AG20443 (cell line): ENCODE data around the gene CDKN2D.
"Not testable (repeated sequence)": the region's sequence is repeated elsewhere in the genome, so short reads cannot be mapped to it uniquely, and the experiment has no call there.

Experiments used
- DNase-seq: peaks from one replicate; pipeline ENCODE4 v3.0.0; 2012; ENCODE audit warnings: low spot score, mixed read lengths

CDKN2D gene

DNA sequence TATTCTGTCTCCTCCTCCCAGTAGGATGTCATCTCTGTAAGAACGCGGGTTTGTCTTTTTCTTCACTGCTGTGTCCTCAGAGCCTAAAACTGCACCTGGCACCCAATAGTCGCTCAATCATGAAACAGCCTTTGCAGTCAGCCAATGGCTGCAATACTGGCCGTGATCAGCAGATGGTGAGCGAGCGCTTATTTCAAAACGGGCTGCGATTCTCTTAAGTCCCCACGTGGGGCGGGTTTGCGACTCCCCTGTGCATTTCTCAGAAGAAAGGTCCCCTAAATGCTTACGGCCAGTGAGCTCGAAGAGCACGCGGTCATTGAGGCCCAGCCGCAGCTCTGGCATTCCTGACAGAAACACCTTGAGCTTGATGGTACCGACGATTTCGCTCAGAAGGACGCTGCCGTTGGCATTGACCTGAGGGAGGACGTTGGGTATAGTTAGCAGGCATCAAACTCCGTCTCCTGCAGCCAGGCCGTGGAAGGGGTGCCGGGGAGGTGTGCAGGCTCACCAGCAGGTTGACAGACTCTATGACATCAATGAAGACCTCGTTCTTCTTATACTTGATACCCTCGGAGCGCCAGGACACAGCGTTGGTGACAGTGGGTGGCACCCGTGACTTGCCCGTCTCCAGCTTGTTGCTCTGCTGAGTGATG lies 12.3 kb upstream of the CDKN2D start:
- peak; percentile 88 for DNase-seq

DNA sequence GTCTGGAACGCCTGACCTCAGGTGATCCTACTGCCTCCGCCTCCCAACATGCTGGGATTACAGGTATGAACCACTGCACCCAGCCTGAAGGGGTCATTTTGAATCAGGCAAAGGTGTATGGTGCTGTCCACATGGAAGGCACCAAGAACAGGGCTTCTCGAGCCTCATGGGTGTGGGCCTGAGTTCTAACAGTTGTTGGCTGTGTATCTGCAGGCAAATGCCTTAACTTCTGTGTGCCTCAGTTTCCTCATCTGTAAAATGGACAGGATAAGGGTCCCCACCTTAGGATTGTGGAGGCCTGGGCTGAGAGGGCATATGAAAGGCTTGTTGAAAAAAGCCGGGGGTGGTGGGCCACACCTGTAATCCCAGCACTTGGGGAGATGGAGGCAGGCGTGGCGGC lies 9.2 kb upstream of the CDKN2D start:
- no peak for DNase-seq

DNA sequence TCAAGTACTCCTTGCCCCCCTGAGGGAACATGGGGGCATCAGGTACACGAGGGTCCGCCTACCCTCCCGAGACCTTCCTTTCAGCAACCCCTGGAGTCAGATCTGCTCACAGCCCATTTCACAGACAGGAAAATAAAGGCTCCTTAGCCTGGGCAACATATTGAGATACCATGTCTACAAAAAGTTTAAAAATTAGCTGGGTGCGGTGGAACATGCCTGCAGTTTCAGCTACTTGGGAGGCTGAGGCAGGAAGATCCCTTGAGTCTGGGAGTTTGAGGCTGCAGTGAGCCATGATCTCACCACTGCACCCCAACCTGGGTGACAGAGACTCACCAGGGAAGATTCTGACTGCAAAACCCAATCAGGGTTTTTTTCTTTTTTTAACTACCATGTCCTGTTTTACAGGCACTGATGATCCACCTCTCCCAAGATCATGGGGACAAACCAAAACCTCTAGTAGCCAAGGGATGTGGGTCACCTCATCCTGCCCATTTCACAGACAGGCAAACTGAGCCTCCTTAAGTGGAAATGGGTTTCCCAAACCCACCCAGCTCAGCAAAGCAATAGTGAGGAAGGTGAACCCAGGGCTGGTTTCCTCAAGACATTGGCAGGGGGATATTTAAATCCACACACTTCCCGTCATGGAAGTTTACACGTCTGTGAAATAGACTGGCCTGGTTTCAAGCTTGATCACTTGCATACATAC lies 6.4 kb upstream of the CDKN2D start:
- no peak for DNase-seq

DNA sequence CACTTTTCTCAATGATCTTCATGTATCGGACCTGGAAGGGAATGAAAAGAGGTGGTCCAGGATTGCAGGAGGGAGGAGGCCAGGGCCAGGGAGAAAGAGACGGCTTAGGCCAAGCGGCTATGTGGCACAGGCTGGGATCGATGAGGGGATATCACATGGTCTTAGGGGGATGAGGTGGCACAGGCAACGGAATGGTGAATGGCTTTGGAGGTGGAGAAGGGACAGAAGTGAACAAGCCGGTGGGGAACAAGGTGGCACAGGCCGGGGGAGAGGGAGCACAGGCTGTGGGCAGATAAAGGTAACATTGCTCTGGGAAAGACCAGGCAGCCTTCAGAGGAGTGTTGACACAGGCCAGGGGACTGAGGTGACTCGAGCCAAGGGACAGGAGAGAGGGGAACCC lies 5.7 kb upstream of the CDKN2D start:
- no peak for DNase-seq

DNA sequence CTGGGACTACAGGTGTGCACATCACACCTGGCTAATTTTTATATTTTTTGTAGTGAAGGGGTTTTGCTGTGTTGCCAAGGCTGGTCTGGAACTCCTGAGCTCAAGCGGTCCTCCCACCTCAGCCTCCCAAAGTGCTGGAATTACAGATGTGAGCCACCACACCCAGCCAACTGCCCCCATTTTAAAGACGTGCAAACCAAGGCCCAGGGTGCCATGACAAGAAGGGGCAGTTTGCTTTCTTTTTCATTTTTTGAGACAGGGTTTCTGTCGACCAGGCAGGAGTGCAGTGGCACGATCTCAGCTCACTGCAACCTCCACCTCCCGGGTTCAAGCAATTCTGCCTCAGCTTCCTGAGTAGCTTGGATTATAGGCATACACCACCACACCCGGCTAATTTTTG lies 5.0 kb upstream of the CDKN2D start:
- DNase-seq, result not testable (repeated sequence)

DNA sequence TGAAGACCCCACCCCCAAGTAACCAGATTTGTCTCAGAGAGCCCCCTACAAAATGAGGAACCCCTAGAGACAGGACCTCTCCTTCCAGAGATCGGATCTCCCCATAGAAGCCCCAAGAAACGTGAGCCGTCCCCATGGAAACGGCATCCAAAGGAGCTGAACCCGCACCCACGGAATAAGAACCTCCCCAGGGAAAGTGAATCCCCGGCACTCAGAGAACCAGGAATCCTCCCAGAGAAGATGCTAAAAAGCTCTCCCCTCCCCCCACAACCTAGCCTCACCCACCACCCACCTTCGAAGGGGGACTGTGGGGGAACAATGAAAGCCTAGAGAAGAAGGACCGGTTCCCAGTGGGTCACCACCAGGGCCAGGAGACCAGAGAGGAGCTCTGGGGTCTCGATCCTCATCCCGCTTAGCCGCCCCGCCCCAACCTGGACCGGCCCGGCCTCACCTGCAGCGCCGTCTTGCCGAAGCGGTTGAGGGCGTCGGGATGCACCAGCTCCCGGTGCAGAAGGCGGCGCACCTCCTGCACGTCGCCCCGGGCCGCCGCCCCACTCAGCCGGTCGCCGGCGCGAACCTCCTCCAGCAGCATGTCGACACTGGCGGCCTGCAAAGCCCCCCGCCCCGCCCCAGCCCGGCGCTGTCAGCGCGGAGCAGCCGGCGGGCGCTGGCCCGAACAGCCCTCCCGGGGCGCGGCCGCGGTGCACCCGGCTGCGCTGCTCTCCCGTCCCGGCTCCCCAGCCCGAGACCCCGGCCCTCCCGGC lies 535 bp downstream of the CDKN2D start:
- DNase-seq, result no peak

DNA sequence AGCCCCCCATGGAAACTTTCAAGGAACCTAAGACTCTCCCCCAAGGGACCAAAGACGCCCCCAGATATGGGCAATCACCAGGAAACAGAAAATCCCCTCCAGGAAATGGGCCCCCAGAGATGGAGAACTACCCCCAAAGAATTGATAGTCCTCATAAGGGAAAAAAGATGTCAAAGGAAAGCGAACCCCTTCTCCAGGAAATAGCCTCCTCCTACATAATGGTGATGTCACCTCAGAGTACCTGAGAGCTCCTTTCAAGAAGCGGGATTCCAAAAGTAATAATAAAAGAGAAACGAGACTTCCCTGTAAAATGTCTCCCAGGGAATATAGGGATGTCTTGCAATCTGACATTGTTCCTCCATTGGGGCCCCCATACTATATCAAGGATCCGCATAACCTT lies 1.1 kb downstream of the CDKN2D start:
- no peak for DNase-seq

DNA sequence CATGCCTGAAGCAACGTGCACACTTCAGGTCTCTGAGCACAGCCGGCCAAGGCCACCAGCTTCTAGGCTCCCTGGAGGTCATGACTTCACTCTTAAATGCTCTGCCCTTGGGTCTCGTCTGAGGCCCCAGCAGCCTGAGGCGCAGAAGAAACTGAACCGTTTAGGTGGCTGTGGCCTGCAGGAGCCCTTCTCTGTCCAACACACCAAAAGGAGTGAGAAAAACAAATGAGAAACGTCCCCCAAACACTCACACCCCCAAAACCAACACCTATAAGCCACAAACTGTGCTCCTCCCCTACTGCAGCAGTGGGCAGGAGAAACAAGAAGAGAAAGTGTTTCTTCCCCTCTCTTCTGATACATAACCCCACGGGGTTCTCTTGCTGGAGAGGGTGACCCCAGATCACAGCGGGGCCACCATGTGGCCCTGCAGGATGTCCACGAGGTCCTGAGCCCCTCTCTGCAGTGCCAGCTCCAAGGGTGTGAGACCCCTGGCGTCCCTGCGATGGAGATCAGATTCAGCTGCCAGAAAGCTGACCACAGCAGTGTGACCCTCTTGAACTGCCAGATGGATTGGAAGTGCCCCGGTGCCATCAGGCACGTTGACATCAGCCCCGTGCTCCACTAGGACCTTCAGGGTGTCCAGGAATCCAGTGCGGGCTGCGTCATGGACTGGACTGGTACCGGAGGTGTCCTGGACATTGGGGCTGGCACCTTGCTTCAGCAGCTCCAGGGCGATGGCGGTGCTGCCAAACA lies 1.9 kb downstream of the CDKN2D start:
- no peak for DNase-seq

DNA sequence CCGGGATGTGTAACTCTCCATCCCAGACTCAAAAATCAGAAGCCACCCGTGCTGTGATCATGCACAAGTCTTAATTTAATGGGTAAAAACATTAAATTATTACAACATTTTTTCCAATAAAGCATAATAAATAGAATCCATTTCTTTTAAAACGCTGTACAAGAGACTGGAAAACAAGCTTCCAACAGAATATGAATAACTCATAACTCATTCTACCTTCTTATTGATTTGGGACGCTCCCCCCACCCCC lies 2.4 kb downstream of the CDKN2D start:
- DNase-seq, result no peak

DNA sequence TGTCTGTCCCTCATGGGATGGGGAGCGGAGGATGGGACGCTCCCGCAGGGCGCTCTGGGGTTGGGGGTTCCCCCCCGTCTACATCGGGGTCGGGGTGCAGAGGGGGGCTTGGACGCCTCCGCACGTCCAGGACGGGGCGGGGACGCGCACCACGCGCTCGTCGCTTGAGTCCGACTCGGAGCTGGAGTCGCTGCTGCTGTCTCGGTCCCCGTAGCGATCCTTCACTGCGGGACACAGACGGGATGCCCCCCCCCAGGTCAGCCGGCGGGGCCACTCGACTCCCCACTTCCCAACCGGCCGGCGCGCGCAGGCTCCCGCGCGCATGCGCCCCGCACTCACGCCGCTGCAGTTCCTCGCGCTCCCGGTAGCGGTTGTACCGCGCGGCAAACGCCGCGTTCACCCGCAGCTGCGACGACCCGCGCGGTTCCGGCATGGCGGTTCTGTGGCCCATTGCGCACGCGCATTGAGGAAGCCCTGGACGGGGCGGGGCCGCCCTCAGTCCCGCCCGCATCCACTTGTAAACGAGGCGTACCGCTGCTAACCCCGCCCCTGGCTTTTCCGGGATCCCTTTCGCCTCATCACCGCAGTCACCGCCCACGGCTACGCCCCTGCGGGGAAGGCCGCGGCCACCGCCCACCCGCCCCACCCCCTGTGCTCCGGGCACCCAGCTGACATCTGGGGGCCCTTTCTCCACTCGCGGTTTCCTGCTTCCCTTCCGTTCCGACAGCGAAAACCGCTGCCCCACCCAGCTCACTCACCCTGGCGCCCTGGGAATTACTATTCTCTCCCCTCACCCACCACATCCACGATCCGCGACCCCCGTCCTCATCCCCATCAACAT lies 3.0 kb downstream of the CDKN2D start, which contains the start of gene KRI1:
KRI1 (minus strand) TSS at position 444 of the 841 bp plus-strand sequence; CDS start at position 433, 11 bp downstream.
- peak; percentile 99 for DNase-seq

DNA sequence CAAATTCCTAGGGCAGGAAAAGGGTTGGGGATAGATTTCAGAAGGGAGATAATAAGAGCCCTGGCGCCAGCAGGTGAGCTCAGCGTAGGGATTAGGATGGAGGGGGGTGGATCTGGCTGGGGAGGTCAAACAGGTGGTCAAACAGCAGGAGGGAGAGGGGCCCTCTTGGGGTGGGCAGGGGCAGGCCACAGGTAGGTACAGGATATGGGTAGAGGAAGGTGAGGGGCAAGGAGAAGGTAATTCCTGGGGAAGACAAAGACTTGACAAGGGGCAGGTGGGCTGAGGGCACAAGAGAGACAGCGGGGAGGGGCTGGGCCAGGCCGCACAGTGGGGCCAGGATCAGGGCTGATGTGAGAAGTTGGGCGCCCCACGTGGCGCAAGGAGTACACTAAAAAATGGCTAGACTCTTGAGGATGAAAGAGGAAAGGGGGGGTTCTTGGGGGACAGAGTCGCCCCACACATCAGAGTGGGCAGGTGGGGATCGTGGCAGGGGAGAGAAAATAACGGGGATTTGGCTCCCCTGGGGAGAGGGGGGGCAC lies 3.7 kb downstream of the CDKN2D start:
- DNase-seq, result peak; percentile 79

DNA sequence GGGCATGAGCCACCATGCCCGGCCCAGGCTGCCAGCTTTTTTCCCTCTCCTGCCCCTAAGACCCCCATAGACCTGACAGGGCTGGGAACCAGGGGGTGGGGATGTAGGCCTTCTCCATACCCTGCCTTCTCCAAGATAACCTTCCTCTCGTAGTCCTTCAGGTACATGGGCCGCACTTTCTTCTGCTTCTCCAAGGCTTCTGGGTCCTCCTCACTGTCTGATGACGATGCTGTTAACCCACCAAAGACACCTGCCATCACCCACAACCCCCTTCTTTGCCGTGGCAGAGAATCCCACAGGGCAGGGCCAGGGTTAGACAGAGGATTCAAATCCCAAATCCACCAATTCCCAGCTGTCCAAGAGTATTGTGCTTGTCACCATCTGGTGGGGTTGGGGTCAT lies 6.2 kb downstream of the CDKN2D start:
- no peak for DNase-seq

DNA sequence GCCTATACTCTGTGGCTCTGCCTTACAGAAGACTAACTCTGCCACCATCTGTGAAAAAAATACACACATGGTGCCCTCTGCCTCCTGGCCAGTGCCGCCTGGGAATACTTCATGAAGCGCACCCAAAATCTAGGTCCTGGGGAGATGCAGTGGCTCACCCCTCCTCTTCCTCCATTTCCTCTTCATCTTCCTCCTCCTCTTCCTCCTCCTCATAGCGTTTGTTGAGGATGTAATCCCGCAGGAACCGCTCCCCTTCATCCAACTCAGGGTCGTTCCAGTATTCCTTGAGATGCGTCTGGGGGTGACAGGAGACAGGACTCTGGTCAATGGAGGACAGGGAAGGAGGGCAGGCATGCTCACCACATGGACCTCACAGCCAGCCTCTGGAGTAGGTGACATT lies 8.6 kb downstream of the CDKN2D start:
- DNase-seq, result no peak

DNA sequence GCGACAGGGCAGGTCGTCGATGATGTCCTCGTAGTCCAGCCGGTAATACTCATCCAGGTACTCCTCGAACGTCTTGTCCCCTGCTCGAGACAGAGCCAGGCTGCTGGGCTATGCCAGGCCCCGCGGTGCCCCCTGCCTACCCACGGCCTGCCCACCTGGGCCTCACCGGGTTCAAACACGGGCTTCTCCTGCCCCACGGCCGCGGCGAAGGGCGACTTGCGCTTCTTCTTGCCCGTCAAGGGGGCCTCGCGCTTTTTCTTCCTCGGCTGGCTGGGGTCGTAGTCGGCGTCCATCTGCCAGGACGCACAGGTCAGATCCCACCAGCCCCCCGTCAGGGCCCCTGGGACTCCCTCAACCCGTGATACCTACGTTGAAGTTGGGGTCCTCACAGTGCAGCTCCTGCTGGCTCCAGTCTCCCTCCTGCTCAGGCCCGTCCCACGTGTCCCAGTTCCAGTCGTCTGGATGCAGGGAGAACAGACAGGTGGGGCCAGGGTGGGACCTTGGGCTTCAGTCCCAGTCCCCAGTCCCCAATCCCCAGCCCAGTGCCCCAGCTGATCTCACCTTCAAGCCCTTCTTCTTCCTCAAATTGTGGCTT lies 11.1 kb downstream of the CDKN2D start:
- DNase-seq, result no peak

DNA sequence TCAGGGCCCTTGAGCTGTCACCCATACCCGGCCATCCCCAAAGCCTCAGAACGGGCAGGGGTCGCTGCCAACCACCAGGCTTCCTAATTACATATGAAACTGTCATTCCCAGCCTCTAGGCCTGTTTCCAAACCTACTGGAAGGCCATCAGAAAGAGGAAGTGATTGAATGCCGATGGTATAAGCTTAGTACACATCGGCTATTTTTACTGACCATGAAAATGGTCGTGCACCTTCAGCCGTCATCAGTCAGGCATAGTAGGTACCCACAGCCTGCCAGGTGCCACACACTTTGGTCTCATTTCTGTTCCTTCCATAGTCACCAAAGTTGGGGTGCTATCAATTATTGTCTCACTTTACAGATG lies 13.2 kb downstream of the CDKN2D start:
- DNase-seq, result no peak

DNA sequence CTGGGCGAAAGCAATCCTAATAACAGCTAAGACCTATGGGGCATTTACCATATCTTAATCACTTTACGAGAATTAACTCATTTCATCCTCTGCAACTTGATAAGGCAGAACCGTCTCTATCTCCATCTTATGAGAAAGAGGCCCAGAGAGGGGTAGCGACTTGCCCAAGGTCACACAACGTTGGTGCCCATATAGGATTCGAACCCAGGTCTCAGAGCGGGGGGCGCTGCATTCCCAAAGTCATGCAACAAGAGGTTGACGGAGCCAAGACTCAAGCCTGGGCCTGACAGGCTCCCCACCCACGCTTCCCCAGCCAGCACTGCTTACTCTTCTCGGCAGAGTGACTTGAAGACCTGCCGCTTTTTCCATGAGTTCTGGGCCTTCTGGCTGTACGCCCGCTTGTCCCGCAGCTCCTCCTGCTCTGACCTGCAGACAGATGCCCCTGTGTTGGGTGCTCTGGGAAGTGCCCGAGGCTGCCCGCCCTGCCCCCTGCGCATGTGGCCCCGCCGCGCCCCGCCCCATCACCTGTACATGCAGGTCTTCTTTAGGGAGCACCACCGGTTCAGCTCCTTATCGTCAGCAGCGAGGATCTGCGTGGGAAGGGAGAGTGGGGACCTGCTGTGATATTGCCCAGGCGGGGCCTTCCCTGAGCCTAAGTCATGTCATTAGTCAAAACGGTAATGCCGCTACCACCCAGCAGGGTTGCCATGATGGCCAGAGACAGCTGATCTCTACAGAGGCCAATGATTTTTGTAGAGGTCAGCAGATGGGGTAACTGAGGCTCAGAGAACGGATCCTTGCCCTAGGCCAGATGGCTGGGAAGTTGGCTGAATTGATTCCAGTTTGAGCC lies 13.8 kb downstream of the CDKN2D start:
- DNase-seq, result no peak

DNA sequence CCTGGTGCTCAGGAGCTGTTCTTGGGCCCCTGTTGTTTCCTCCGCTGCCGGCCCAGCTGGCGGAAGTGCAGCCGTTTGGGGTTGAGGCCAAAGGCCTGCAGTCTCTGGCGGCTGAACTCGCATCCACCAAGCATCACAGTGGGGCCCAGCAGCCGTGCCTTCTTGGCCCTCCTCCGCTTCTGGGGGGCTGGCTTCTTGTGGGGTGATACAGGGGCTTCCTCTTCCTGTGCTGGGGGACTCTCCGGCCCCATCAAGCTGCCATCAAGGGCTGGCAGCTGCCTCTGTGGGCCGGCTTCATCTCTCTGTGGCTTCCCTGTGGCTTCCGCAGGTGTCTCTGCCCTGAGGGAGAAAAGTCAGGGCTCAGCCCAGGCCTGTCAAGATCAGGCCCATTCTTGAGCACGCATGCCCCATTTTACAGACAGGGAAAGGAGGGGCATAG lies 14.8 kb downstream of the CDKN2D start:
- no peak for DNase-seq

DNA sequence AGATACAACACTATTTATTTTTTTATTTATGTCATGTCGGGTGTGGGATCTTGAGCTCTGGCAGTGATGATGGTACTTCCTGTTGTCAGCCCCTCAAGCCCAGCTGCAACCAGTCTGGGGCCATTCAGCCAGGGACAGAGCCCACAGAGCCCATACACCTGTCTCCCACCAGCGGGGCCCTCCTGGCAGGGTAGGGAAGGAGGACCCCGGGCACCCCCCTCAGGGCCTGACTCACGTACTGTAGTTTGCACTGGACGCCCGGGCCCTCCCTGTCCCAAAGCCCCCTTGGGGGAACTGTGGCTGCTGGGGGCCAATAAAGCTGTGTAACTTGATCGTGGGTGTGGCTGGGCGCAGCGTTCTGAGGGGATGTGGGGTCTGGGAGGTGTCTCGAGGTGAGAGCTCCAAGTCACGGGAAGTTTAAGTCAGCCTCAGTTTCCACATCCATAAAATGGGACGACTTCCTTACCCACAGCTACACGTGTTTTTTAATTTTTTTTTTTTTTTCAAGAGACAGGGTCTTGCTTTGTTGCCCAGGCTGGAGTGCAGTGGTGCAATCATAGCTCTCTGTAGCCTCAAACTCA lies 15.6 kb downstream of the CDKN2D start:
- DNase-seq, result no peak

DNA sequence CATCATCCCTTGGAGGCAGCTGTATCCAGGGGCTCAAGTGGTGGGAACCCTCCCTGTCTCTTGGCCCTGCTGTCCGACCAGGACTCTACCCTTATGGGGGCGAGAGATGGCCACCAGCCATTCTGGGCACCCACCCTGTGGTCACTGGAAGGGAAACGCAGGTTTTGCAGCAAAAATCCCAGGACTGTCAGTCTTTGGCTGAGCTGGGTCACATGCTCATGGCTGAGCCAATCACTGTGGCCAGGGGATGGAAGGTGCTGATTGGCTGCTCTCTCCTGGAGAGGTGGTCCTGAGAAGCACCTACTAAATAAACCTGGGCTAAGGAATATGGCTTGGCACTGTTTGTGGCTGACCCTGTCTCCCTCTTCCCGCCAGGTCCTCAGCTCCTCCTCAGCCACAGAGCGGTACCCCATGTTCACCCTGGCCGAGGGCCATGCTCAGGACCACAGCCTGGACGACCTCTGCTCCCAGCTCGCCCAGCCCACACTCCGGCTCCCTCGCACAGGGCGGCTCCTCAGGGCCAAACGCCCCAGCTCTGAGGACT lies 16.2 kb downstream of the CDKN2D start:
- DNase-seq, result peak; percentile 39
